Fibroblast of skin of scalp (primary cell): ENCODE results near the gene RNASE8.

Experiments
- DNase-seq: peaks from one replicate; pipeline ENCODE4 v3.0.0-alpha.2; 2013

RNASE8 gene

GRCh38 chr14:21093769-21094681 is 36.4 kb downstream of the RNASE8 start:
- DNase-seq = peak; percentile 28

GRCh38 chr14:21095430-21096205 is 38.0 kb downstream of the RNASE8 start:
- DNase-seq = peak; percentile 52

- DNase-seq = no peak
Measured at GRCh38 chr14:21096438-21096837, 38.8 kb downstream of the RNASE8 start.

- DNase-seq = no peak
Measured at GRCh38 chr14:21096978-21097635, 39.5 kb downstream of the RNASE8 start.

- DNase-seq = no peak
Measured at GRCh38 chr14:21097636-21098075, 40.0 kb downstream of the RNASE8 start.

- DNase-seq = peak; percentile 58
Measured at GRCh38 chr14:21098076-21098891, 40.7 kb downstream of the RNASE8 start, which contains the start of gene ZNF219. Gene ZNF219 (minus strand): TSS chr14:21098655. CDS start chr14:21093591, 5,064 bp downstream.

GRCh38 chr14:21098892-21099595 is 41.4 kb downstream of the RNASE8 start:
- no peak for DNase-seq

- no peak for DNase-seq
Measured at GRCh38 chr14:21099596-21099985, 42.0 kb downstream of the RNASE8 start.

- DNase-seq = no peak
Measured at GRCh38 chr14:21100931-21101330, 43.3 kb downstream of the RNASE8 start, which contains the start of gene TMEM253. Gene TMEM253 (plus strand): TSS chr14:21101066. CDS start chr14:21101344, 278 bp downstream.

- no peak for DNase-seq
Measured at GRCh38 chr14:21101802-21102413, 44.3 kb downstream of the RNASE8 start.

GRCh38 chr14:21102521-21103410 is 45.1 kb downstream of the RNASE8 start:
- DNase-seq = no peak

GRCh38 chr14:21103411-21103709 is 45.7 kb downstream of the RNASE8 start:
- DNase-seq = no peak

- peak; percentile 97 for DNase-seq
Measured at GRCh38 chr14:21103710-21104447, 46.3 kb downstream of the RNASE8 start.

- DNase-seq = peak; percentile 82
Measured at GRCh38 chr14:21104448-21105060, 46.9 kb downstream of the RNASE8 start.

- DNase-seq = no peak
Measured at GRCh38 chr14:21105095-21105494, 47.5 kb downstream of the RNASE8 start.

- no peak for DNase-seq
Measured at GRCh38 chr14:21106176-21106497, 48.5 kb downstream of the RNASE8 start.

- DNase-seq = peak; percentile 70
Measured at GRCh38 chr14:21106498-21107282, 49.1 kb downstream of the RNASE8 start.

- no peak for DNase-seq
Measured at GRCh38 chr14:21107283-21107800, 49.7 kb downstream of the RNASE8 start.
